Transverse colon (tissue), 3 donors: ENCODE measurements around the gene CABLES2.

Experiments
- EP300 ChIP-seq: sonication (generic); formaldehyde crosslinking; IDR thresholded peaks from one replicate; pipeline ENCODE4 v1.6.1; 2017; ENCODE audit warnings: antibody characterized with exemption, low read depth
- TF ChIP-seq, protein P1 (sequence below), 5 experiments: fragments of 200-600 bp in 3 of 5; fragments of 450-650 bp in 2 of 5; sonication (generic) in 3 of 5; IDR thresholded peaks; 1 replicate in 2 of 5; 2 replicates in 3 of 5; pipeline ENCODE4 v1.5.1; 2016 to 2017; ENCODE audit warnings: antibody characterized with exemption in 5 of 5, inconsistent platforms in 3 of 5, mild to moderate bottlenecking in 2 of 5, moderate library complexity in 1 of 5

DNA sequence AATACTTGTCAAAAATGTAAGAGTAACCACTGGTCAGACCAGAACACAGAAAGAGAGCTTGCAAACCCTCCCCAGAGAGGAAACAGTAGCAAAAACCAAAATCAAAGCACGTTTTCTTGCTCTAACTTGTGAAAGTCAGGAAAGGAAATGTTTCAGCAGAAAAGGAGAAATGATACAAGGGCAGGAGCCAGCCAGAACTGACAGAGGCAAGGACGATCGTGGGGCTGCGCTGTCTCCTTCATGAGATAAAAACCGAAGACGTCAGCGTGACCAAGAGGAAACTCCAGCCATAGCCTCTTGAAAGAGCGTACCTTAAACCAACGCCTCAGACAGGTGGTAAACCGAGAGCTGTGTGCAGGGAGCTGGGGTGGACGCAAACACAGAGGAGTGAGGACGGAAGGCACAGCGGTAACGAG is 67.4 kb downstream of the CABLES2 start:
- TF ChIP-seq, protein P1, sequence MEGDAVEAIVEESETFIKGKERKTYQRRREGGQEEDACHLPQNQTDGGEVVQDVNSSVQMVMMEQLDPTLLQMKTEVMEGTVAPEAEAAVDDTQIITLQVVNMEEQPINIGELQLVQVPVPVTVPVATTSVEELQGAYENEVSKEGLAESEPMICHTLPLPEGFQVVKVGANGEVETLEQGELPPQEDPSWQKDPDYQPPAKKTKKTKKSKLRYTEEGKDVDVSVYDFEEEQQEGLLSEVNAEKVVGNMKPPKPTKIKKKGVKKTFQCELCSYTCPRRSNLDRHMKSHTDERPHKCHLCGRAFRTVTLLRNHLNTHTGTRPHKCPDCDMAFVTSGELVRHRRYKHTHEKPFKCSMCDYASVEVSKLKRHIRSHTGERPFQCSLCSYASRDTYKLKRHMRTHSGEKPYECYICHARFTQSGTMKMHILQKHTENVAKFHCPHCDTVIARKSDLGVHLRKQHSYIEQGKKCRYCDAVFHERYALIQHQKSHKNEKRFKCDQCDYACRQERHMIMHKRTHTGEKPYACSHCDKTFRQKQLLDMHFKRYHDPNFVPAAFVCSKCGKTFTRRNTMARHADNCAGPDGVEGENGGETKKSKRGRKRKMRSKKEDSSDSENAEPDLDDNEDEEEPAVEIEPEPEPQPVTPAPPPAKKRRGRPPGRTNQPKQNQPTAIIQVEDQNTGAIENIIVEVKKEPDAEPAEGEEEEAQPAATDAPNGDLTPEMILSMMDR (IDR thresholded peaks at IDR 0.05) = no peak
- no peak for TF ChIP-seq EP300
